ENCODE measurements around the gene KCTD13.
"Not testable (repeated sequence)": the region's sequence is repeated elsewhere in the genome, so short reads cannot be mapped to it uniquely, and the experiment has no call there.

The KCTD13 gene

GRCh38 chr16:29925781-29926710 is at the start of gene KCTD13:
TSS of gene KCTD13 (minus strand) at chr16:29926226. CDS start at chr16:29926033, 193 bp downstream.
- in situ Hi-C loops (cut with HindIII; ENCODE audit: low sequenced_read_pairs), result no loop called here

- in situ Hi-C loops (cut with HindIII; ENCODE audit: low sequenced_read_pairs), result no loop called here
These were observed 49.1 kb upstream of the KCTD13 start for GRCh38 chr16:29975134-29975538.

GRCh38 chr16:29974291-29975133 is 48.5 kb upstream of the KCTD13 start:
- in situ Hi-C loops (cut with HindIII; ENCODE audit: low sequenced_read_pairs), result no loop called here

DNA sequence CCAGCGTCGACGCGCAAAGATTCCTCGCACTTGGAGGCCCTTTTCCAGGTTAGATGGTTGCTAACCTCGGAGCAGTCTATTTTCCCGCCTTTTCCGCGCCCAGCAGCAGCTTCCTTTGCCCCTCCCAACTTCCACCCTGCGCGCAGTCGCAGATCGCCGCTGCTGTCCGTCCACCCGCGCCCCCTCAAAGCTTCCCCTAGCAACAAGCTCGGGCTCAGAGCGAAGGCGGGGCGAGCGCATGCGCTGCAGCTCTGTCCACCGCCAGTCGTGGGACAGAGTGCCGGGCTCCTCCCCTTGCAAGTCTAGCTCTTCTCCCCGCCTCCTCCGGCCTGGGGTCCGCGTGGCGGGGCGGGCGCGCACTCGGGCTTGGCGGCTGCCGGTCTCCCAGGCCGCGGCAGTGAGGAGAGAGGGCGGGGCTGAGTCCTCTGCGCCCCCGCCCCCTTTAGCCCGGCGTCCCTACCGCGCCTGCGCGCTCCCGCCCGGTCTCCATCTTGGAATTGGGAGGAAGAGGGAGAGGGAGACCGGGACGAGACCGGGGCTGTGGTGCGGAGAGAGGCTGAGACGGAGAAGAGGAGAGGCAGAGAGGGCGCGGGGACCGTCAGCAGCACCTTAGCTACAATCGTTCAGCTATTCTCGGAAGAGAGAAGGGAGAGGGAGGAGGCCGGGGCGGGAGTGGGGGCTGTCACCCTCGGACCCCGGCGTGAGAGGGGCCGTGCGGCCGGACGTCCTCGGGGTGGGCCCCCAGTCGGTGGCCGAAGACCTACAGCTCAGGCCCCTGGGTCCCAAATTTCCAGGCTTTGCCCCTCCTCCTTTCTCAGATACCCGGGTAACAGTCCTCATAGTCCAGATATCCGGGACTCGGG is 47.6 kb upstream of the KCTD13 start, which contains the start of gene TAOK2:
Gene TAOK2, plus strand, starts transcription at position 485 of the 863 bp plus-strand sequence. CDS start 3,905 bp downstream, outside the sequence.
- in situ Hi-C loops (cut with HindIII; ENCODE audit: low sequenced_read_pairs), result no loop called here

- in situ Hi-C loops (cut with HindIII; ENCODE audit: low sequenced_read_pairs), result no loop called here
These were observed 47.0 kb upstream of the KCTD13 start for GRCh38 chr16:29972992-29973383.

DNA sequence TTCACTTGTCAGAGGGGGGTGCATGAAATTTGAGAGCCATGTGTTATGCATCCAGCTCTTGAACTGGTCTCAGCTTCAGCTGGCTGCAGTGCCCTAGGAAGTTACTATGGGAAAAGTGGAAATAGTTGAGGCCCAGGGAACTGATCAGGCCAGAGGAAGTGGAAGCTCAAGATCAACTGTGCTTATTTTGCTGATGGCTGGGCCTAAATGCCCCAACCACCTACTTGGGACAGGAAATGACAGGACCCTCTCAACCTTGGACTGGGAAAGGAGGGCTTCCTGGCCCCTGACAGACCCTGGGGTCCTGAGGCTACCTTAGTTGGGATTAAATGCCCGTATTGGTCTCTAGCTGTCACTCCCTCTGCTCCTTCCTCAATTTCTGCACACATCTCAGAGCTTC is 46.5 kb upstream of the KCTD13 start:
- in situ Hi-C loops (cut with HindIII; ENCODE audit: low sequenced_read_pairs), result no loop called here

DNA sequence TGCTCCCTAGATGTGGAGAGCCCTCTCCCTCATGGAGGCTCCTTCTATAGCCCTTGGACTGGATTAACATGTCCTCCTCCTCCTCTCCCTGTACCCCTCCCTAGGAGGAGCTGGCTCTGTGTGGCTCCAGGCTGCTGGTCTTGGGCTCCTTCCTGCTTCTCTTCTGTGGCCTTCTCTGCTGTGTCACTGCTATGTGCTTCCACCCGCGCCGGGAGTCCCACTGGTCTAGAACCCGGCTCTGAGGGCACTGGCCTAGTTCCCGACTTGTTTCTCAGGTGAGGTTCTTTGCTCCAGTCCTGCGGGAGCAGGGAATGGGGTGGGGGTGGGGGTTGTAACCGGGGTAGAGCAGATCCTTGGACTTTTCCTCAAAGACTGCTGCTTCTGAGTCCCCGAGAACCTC is 45.3 kb upstream of the KCTD13 start:
- in situ Hi-C loops (cut with HindIII; ENCODE audit: low sequenced_read_pairs), result no loop called here

DNA sequence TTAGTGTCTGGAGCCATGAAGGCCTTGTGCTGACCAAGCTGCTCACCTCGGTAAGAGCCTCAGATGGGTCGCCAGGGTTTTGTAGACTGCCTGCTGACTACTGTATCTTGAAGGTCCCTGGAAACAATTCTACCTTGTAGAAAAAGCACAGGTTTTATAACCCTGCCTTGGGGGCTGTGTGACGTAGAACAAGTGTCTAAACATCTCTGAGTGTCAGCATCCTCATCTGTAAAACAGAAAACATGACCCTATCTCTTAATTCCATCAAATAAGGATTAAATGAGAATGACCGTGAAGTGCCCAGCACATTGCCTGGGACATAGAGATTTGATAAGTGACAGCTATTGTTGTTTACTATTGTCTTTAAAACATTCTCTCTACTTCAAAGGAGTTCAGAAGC is 42.2 kb upstream of the KCTD13 start:
- in situ Hi-C loops (cut with HindIII; ENCODE audit: low sequenced_read_pairs), result no loop called here

GRCh38 chr16:29963021-29963743 is 37.2 kb upstream of the KCTD13 start:
- in situ Hi-C loops (cut with HindIII; ENCODE audit: low sequenced_read_pairs), result no loop called here

DNA sequence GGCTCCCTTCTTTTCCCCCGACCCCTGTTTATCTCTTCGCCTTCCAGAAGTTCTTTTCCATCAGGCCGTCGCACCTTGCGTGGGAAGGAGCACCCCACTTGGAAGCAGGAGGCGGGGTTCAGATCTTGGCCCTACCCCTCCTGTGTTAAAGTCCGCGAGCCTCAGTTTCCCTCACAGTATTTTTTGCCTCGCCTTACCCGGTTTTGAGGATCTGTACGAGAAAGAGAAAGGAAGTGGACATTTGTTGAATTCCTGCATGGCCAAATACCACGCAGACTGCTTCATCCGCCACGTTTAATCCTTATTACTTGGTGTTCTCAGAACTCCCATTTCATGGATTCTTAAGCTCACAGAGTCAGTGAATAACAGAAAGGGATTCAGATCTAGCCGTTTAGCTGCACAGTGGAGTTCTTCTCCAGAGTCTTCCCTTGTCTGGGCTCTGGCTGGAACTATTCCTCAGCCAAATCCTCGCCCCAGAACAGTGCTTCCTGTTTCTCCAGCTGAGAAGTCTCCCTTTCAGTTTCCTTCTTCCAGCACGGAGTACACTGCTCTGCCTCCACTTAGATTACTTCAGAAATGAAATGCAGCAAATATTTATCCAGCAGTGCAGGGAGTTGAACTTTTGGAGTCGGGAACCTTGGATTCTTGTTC is 36.4 kb upstream of the KCTD13 start:
- in situ Hi-C loops (cut with HindIII; ENCODE audit: low sequenced_read_pairs), result no loop called here

GRCh38 chr16:29961479-29962343 is 35.7 kb upstream of the KCTD13 start, which contains the start of gene TMEM219:
TSS of gene TMEM219 (plus strand) at chr16:29962079. CDS start at chr16:29963144, 1,065 bp downstream.
- in situ Hi-C loops (cut with HindIII; ENCODE audit: low sequenced_read_pairs), result no loop called here

GRCh38 chr16:29961127-29961478 is 35.1 kb upstream of the KCTD13 start:
- in situ Hi-C loops (cut with HindIII; ENCODE audit: low sequenced_read_pairs), result no loop called here

DNA sequence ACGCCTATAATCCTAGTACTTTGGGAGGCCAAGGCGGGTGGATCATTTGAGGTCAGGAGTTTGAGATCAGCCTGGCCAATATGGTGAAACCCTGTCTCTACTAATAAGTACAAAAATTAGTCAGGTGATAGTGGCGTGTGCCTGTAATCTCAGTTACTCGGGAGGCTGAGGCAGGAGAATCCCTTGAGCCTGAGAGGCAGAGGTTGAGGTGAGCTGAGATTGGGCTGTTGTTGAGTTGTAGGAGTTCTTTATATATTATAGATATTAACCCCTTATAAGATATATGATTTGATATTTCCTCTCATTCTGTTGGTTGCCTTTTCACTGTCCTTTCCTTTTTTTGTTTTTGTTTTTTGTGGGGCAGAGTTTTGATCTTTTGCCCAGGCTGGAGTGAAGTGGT is 33.8 kb upstream of the KCTD13 start:
- in situ Hi-C loops (cut with HindIII; ENCODE audit: low sequenced_read_pairs), result not testable (repeated sequence)

DNA sequence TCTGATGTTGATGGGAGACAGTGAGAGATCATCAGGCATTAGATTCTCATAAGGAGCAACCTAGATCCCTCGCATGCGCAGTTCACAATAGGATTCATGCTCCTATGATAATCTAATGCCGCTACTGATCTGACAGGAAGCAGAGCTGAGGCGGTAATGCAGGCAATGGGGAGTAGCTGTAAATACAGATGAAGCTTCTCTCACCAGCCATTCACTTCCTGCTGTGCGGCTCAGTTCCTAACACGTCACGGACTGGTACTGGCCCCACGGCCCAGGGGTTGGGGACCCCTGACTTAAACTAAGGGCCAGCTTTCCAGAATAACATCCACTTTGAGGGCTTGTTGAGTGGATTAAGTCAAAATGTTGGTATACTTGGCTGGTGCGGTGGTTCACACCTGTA is 33.3 kb upstream of the KCTD13 start:
- in situ Hi-C loops (cut with HindIII; ENCODE audit: low sequenced_read_pairs), result no loop called here

GRCh38 chr16:29958756-29959155 is 32.7 kb upstream of the KCTD13 start:
- in situ Hi-C loops (cut with HindIII; ENCODE audit: low sequenced_read_pairs), result no loop called here

DNA sequence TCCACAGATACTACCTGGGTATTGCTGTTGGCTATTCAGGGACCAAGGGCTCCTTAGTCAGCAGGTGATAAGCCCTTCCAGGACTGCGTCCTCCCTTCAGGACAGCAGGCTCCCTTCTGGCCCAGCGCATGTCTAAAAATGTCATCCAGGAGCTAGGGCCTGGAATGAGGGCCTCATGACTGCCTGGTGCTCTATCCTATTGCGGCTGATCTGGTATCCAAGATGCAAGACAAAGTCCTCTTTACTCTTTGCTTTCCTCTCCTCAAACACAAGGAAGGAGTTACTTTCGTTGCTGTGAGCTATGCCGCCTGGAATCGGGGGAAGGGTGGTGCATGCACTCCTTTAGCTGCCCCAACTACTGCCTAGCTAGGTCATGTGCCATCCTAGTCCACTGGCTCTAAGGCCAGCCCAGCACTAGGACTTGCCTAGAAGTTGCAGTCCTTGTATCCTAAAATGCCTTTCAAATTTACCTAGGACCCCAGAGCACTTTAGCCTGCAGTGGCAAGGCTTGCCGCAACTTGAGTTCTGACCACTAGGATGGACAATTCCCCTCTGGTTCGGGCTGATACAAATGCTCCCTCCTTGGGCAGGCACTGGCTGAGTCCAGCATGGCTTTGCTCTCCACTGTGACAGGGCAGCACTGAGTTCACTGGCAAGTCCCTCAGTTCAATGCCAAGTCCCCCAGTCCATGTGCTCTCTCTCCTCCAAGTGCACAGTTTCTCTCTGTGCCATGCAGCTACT is 25.8 kb upstream of the KCTD13 start:
- in situ Hi-C loops (cut with HindIII; ENCODE audit: low sequenced_read_pairs), result no loop called here

DNA sequence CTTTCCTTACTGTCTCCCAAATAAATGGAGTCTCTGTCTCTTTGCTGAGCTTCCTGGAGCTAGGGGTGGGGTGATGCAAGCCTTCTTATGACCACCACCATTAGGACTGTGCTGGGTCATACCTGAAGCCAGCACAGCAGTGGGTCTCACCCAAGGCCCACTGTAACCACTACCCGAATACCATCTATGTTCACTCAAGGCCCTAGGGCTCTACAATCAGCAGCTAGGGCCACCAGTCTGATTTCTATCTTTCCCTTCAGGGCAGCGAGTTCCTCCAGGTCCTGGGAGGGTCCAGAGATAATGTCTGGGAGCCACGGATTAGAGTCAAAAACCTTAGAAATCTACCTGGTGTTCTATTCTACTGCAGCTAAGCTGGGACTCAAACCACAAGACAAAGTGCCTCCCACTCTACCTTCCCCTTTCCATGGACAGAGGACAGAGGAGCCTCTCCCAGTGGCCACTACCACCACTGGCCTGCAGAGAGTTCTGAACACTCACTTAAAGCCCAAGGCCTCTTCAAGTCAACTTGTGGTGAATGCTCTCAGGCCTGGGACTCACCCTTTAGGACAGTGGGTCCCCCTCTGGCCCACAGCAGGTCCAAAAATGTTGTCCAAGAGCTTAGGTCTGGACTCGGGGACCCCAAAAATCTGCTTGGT is 24.9 kb upstream of the KCTD13 start:
- in situ Hi-C loops (cut with HindIII; ENCODE audit: low sequenced_read_pairs), result no loop called here
